ENCODE results near the gene GJE1. TPM values are rescaled to one million over a fixed set of nuclear protein-coding genes. Genes with fewer than 3 reads are reported as not detected.

GJE1 gene
- total and polyA plus RNA-seq, 4 donors, result not detected

DNA sequence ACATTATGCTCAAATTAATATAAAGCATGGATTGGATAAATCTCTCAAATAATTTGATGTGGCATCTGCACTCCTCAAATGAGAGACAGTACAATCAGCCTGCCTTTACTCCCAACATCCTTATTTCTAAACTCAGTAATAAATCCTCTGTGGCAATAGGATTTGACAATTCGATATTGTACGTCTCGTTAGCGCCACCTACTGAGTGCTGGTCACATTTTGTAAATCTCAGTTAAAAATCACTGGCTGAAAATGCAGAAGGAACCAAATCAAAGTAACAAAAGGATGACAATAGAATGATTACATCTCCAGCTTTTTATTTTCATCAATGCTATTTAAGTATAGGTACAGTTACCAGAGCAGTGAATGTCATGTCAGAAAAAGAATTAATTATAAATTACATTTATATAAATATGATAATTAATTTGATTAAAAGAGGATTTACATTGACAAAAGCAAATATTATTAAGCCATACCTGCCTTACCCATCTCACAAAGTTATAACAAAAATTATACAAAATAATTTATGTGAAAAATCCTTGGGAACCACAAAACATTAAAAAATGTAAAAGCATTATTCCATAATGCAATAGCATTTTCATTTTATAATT lies 20.2 kb upstream of the GJE1 start:
- no peaks in the 10 kb centered on the region for H3K4me1 ChIP-seq (ENCODE audit: control insufficient read depth in 5 of 5, insufficient read depth in 5 of 5, low read length in 5 of 5)
- no peaks in the 10 kb centered on the region for H3K27me3 ChIP-seq (ENCODE audit: control insufficient read depth in 3 of 3, insufficient read depth in 3 of 3, low read length in 2 of 3)
- H3K4me3 ChIP-seq, result no peak overlapping the region
- whole genome bisulfite sequencing, 2 donors, result 0% methylated on average over 4 of the region's 4 CpGs
- TF ChIP-seq, protein P1, sequence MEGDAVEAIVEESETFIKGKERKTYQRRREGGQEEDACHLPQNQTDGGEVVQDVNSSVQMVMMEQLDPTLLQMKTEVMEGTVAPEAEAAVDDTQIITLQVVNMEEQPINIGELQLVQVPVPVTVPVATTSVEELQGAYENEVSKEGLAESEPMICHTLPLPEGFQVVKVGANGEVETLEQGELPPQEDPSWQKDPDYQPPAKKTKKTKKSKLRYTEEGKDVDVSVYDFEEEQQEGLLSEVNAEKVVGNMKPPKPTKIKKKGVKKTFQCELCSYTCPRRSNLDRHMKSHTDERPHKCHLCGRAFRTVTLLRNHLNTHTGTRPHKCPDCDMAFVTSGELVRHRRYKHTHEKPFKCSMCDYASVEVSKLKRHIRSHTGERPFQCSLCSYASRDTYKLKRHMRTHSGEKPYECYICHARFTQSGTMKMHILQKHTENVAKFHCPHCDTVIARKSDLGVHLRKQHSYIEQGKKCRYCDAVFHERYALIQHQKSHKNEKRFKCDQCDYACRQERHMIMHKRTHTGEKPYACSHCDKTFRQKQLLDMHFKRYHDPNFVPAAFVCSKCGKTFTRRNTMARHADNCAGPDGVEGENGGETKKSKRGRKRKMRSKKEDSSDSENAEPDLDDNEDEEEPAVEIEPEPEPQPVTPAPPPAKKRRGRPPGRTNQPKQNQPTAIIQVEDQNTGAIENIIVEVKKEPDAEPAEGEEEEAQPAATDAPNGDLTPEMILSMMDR (IDR thresholded peaks at IDR 0.05; ENCODE audit: control extremely low read depth, extremely low read depth), result peak; percentile 37
- no peaks in the 10 kb centered on the region for H3K9me3 ChIP-seq (ENCODE audit: control insufficient read depth in 4 of 4, insufficient read depth in 3 of 4, low read length in 3 of 4)
- no peak for ATAC-seq (ENCODE audit: insufficient read depth, low FRiP score)
- no peaks in the 10 kb centered on the region for H3K36me3 ChIP-seq (ENCODE audit: control insufficient read depth in 4 of 4, insufficient read depth in 4 of 4, low read length in 4 of 4)
- H3K27ac ChIP-seq (ENCODE audit: low read depth in 1 of 2, low read length in 1 of 2), result no peak overlapping the region
- no peak overlapping the region for H3K9ac ChIP-seq (ENCODE audit: insufficient read depth in 1 of 2, low read length in 2 of 2)
- peak; percentile 69 to 85 (median 74) for DNase-seq

DNA sequence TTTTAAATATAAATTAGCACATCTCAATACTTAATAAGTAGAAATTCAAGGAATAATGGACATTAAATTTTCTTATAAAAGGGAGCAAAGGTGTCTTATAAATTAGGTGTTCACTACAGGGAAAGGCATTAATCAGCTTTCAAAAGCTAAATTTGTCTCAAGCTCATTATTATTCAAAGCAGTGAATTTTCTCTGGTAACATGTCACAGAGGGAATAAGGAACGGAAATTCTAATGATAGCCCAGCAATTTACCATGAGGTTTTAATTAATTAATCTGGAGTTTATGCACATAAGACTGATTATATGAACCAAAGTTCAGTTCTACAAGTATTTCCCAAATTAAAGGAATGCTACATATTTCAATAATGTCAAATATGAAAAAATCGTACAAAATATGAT lies 15.4 kb upstream of the GJE1 start:
- H3K9me3 ChIP-seq (ENCODE audit: control insufficient read depth in 4 of 4, insufficient read depth in 3 of 4, low read length in 3 of 4), result no peaks in the 10 kb centered on the region
- H3K36me3 ChIP-seq (ENCODE audit: control insufficient read depth in 4 of 4, insufficient read depth in 4 of 4, low read length in 4 of 4), result no peaks in the 10 kb centered on the region
- H3K4me1 ChIP-seq (ENCODE audit: control insufficient read depth in 5 of 5, insufficient read depth in 5 of 5, low read length in 5 of 5), result no peaks in the 10 kb centered on the region
- H3K9ac ChIP-seq (ENCODE audit: insufficient read depth in 1 of 2, low read length in 2 of 2), result no peak overlapping the region
- WGBS, 2 donors, result 86% methylated on average over 2 of the region's 2 CpGs
- no peaks in the 10 kb centered on the region for H3K27me3 ChIP-seq (ENCODE audit: control insufficient read depth in 3 of 3, insufficient read depth in 3 of 3, low read length in 2 of 3)
- TF ChIP-seq, protein P1 (IDR thresholded peaks at IDR 0.05; ENCODE audit: control extremely low read depth, extremely low read depth), result no peak
- H3K27ac ChIP-seq (ENCODE audit: low read depth in 1 of 2, low read length in 1 of 2), result no peak overlapping the region
- DNase-seq (no peak), ATAC-seq (ENCODE audit: insufficient read depth, low FRiP score) (no peak)
- H3K4me3 ChIP-seq, result no peak overlapping the region

DNA sequence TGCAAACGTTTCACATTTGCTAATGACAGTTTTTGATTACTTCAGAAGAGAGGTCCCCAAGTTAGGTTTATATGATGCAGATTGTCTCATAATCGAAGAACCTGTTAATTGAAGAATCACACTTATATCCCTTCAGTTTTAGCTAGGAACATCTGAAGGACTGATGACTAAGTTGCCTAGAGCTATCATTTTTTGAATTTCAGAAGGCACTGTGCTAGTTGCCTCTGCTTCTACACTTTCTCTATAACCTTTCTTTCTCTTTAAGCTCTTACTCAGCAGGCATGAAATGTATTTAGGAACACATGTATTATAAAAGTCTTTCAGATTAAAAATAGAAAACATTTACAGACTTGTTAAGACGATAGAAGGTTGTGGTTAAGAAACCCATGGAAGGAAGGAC lies 14.4 kb upstream of the GJE1 start:
- no peak for DNase-seq
- no peak for ATAC-seq (ENCODE audit: insufficient read depth, low FRiP score)
- Histone ChIP-seq H3K27me3 (ENCODE audit: control insufficient read depth in 3 of 3, insufficient read depth in 3 of 3, low read length in 2 of 3) (no peaks in the 10 kb centered on the region), H3K4me1 (ENCODE audit: control insufficient read depth in 5 of 5, insufficient read depth in 5 of 5, low read length in 5 of 5) (no peaks in the 10 kb centered on the region), H3K9me3 (ENCODE audit: control insufficient read depth in 4 of 4, insufficient read depth in 3 of 4, low read length in 3 of 4) (no peaks in the 10 kb centered on the region), H3K4me3 (no peak overlapping the region), H3K36me3 (ENCODE audit: control insufficient read depth in 4 of 4, insufficient read depth in 4 of 4, low read length in 4 of 4) (no peaks in the 10 kb centered on the region), H3K9ac (ENCODE audit: insufficient read depth in 1 of 2, low read length in 2 of 2) (no peak overlapping the region), H3K27ac (ENCODE audit: low read depth in 1 of 2, low read length in 1 of 2) (no peak overlapping the region)
- 66 to 85% methylated on average over 3 of the region's 3 CpGs for WGBS, 2 donors
- TF ChIP-seq, protein P1 (IDR thresholded peaks at IDR 0.05; ENCODE audit: control extremely low read depth, extremely low read depth), result no peak

DNA sequence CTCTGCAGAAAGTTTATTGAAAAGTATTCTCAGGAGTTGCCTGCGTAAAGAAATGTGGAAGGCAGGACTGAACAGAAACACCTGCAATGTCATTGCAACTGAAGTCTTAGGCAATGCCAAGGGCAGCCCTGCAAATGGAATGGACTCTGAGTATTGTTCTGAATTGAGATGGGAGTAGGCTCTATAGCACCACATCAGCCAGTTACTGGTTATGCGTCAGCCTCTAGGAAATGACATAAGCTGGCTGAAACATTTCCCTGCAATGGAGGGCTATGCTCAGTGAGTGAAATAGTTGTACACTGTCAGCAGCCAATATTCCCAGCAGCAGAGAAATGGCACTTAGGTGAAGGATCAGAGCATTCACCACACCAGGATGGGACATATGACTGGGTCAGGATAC lies 13.8 kb upstream of the GJE1 start:
- no peak overlapping the region for H3K4me3 ChIP-seq
- H3K9ac ChIP-seq (ENCODE audit: insufficient read depth in 1 of 2, low read length in 2 of 2), result no peak overlapping the region
- no peaks in the 10 kb centered on the region for H3K27me3 ChIP-seq (ENCODE audit: control insufficient read depth in 3 of 3, insufficient read depth in 3 of 3, low read length in 2 of 3)
- no peaks in the 10 kb centered on the region for H3K9me3 ChIP-seq (ENCODE audit: control insufficient read depth in 4 of 4, insufficient read depth in 3 of 4, low read length in 3 of 4)
- WGBS, 2 donors, result 80 to 88% methylated on average over 2 of the region's 2 CpGs
- no peaks in the 10 kb centered on the region for H3K36me3 ChIP-seq (ENCODE audit: control insufficient read depth in 4 of 4, insufficient read depth in 4 of 4, low read length in 4 of 4)
- H3K27ac ChIP-seq (ENCODE audit: low read depth in 1 of 2, low read length in 1 of 2), result no peak overlapping the region
- TF ChIP-seq, protein P1 (IDR thresholded peaks at IDR 0.05; ENCODE audit: control extremely low read depth, extremely low read depth), result no peak
- ATAC-seq (ENCODE audit: insufficient read depth, low FRiP score), result no peak
- H3K4me1 ChIP-seq (ENCODE audit: control insufficient read depth in 5 of 5, insufficient read depth in 5 of 5, low read length in 5 of 5), result no peaks in the 10 kb centered on the region
- DNase-seq, result peak in 1 of 3 donors; percentile 1

Measured in lung (tissue), 12 donors.